Measurements from ENCODE around the gene RHOB. TPM values are rescaled to one million over a fixed set of nuclear protein-coding genes. Genes with fewer than 3 reads are reported as not detected.
A peak's percentile ranks its signal among the peaks of the same experiment; 100 is the strongest.

Gene RHOB
- total and polyA plus RNA-seq, 7 experiments from 2014 or later: 0.64 to 244 (median 9.2) TPM

DNA sequence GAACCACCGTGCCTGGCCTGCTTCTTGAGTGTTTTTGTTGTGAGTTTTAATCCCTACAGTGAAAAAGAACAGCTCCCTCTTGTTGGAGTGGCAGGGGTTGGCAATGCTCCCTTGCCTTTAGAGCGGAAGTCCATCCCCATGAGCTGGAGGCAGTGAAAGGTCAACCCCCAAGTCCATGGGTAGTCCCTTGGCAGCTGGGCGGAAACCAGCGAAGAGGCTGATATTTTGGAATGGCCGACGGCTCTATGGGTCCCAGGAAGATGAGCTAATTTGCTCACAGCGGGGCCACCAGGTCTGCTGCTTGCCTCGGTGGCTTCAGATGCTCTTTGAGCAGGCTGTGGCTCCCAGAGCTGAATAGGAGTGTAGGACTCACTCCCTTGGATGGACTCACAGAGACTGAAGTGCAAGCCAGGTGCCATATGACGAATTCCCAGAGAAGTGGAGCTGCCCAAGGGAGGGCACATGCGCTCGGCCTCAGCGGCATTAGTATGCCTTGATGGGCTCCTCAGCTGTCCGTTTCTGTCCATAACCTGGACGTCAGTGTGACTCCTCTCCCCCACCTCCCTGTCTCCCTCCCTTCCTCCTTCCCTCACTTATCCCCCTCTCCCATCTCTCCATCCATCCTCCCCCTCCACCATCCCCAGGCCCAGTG lies 25.4 kb upstream of the RHOB start:
- CTCF ChIA-PET: no interaction called here
- no peak overlapping the region for H3K27ac ChIP-seq (ENCODE audit: low read depth, low read length)
- POLR2A ChIA-PET: no interaction called here
- ATAC-seq: no peak
- DNase-seq: no peak
- H3K27me3 ChIP-seq (ENCODE audit: control insufficient read depth in 2 of 2, insufficient read depth in 2 of 2, low read length in 2 of 2): no peaks in the 10 kb centered on the region
- no peaks in the 10 kb centered on the region for H3K36me3 Mint-ChIP-seq
- no peaks in the 10 kb centered on the region for H3K36me3 ChIP-seq (ENCODE audit: control insufficient read depth in 2 of 3, insufficient read depth in 3 of 3, low read length in 3 of 3)
- no peak overlapping the region for H3K4me3 ChIP-seq (ENCODE audit: low read length)
- peaks cover 0 to 19% (median 6%) of the 10 kb centered on the region in 5 donors for H3K27me3 Mint-ChIP-seq
- no peak overlapping the region for H3K4me3 Mint-ChIP-seq
- peaks cover 9 to 24% (median 22%) of the 10 kb centered on the region in 7 donors for H3K4me1 Mint-ChIP-seq
- H3K9me3 ChIP-seq (ENCODE audit: control insufficient read depth in 2 of 3, low read length in 3 of 3): no peaks in the 10 kb centered on the region
- no peaks in the 10 kb centered on the region for H3K9me3 Mint-ChIP-seq
- H3K4me1 ChIP-seq (ENCODE audit: control insufficient read depth in 2 of 2, insufficient read depth in 2 of 2, low read length in 2 of 2): peaks cover 7 to 10% of the 10 kb centered on the region in 2 donors
- H3K27ac Mint-ChIP-seq: no peak overlapping the region
- intact Hi-C loops (cut with micrococcal nuclease): loop anchor here in 1 of 2 donors (5.0 kb wide), 1 partner anchor 179 kb away; no protein-coding TSS in a partner anchor

DNA sequence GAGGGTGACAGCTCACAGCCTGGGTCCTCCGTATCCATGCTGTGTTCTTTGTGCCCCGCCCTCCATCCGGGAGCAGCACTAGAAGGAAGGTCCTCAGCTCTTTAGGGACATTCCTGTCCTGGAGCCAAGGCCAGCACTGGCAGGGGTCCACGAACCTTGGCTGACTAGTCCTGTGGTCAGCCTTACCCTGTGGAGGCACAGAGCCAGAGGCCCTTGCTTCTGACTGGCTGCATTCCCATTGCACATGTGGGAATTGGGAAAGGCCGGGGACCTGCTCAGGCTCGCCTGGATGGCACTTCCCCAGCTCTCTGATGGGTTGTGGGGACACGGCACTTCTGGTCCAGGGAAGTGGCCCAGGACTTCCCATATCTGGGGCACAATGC lies 24.9 kb upstream of the RHOB start:
- Mint-ChIP-seq H3K36me3 (no peaks in the 10 kb centered on the region), H3K27me3 (peaks cover 0 to 19% (median 4%) of the 10 kb centered on the region in 5 donors), H3K4me1 (peaks cover 9 to 24% (median 22%) of the 10 kb centered on the region in 7 donors), H3K4me3 (no peak overlapping the region), H3K9me3 (no peaks in the 10 kb centered on the region), H3K27ac (peak overlapping the region in 1 of 9 donors; percentile 36)
- Histone ChIP-seq H3K9me3 (ENCODE audit: control insufficient read depth in 2 of 3, low read length in 3 of 3) (no peaks in the 10 kb centered on the region), H3K36me3 (ENCODE audit: control insufficient read depth in 2 of 3, insufficient read depth in 3 of 3, low read length in 3 of 3) (no peaks in the 10 kb centered on the region), H3K4me3 (ENCODE audit: low read length) (no peak overlapping the region), H3K4me1 (ENCODE audit: control insufficient read depth in 2 of 2, insufficient read depth in 2 of 2, low read length in 2 of 2) (peaks cover 7 to 10% of the 10 kb centered on the region in 2 donors), H3K27me3 (ENCODE audit: control insufficient read depth in 2 of 2, insufficient read depth in 2 of 2, low read length in 2 of 2) (no peaks in the 10 kb centered on the region), H3K27ac (ENCODE audit: low read depth, low read length) (no peak overlapping the region)
- DNase-seq (no peak), ATAC-seq (no peak)
- CTCF ChIA-PET: no interaction called here
- POLR2A ChIA-PET: no interaction called here
- intact Hi-C loops (cut with micrococcal nuclease): loop anchor here in 1 of 2 donors (5.0 kb wide), 1 partner anchor 180 kb away; no protein-coding TSS in a partner anchor

DNA sequence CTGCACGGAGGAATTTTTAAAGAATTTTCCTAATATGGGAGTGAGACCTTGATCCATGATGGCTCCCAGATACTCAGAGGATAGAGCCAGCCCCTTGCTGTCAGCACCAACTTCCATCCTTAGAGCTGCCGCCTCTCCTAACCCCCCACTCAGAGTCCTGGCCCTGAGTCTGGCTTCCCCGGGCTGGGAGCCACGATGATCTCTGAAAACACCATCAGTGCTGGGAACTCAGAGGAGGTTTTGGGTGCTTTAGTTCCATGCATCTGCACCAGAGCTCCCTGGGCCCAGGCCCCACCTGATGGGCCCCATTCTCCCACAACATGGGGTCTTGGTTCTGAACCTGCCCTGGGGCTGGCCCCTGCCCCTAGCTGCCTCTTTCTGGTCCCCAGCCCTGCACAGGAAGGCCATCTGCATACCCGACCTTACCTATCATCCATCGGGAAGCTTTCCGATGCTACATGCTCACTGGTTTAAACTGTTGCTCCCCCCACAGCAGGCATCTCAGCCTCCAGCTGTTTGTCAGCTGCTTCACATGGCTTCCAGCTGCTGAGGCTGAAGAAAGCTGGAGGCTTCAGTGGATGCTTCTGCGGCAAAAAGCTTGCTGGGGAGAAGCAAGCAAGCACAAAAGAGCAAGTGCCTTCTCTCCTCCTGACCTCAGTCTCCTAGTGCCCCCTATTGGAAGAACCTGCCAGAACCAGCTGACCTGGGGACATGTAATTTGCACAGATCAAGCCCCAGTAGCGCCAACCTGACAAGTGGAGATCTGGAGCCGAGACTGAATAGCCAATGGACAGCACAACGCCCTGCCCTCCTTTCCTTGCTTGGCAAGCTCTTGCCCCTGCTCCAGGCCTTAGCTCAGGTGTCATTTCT lies 24.2 kb upstream of the RHOB start:
- CTCF ChIA-PET: no interaction called here
- DNase-seq (no peak), ATAC-seq (no peak)
- Mint-ChIP-seq H3K27ac (peak overlapping the region in 1 of 9 donors; percentile 36), H3K27me3 (peaks cover 0 to 19% (median 4%) of the 10 kb centered on the region in 5 donors), H3K36me3 (no peaks in the 10 kb centered on the region), H3K9me3 (no peaks in the 10 kb centered on the region), H3K4me3 (no peak overlapping the region), H3K4me1 (peaks cover 9 to 24% (median 22%) of the 10 kb centered on the region in 7 donors)
- POLR2A ChIA-PET: no interaction called here
- Histone ChIP-seq H3K27me3 (ENCODE audit: control insufficient read depth in 2 of 2, insufficient read depth in 2 of 2, low read length in 2 of 2) (no peaks in the 10 kb centered on the region), H3K36me3 (ENCODE audit: control insufficient read depth in 2 of 3, insufficient read depth in 3 of 3, low read length in 3 of 3) (no peaks in the 10 kb centered on the region), H3K9me3 (ENCODE audit: control insufficient read depth in 2 of 3, low read length in 3 of 3) (no peaks in the 10 kb centered on the region), H3K4me1 (ENCODE audit: control insufficient read depth in 2 of 2, insufficient read depth in 2 of 2, low read length in 2 of 2) (peaks cover 7 to 10% of the 10 kb centered on the region in 2 donors), H3K27ac (ENCODE audit: low read depth, low read length) (no peak overlapping the region), H3K4me3 (ENCODE audit: low read length) (no peak overlapping the region)
- intact Hi-C loops (cut with micrococcal nuclease): loop anchor here in 1 of 2 donors (5.0 kb wide), 1 partner anchor 180 kb away; no protein-coding TSS in a partner anchor

DNA sequence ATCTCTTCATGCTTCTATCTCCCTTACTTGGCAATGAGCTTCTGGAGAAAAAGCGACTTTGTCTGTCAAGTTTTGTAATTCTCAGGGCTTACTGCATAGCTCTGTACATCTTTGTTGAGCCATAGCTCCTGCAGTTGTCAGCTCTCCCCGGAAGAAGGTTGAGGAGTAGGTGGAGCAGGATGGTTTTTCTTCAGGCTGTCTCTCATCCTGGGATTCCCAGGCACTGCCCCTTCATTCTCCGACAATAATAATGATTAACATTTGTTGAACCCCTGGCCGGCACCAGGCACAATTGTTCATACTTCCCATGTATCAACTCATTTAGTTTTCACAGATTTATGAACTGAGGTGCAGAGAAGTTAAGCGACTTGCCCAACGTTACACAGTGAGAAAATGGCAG lies 23.5 kb upstream of the RHOB start:
- H3K27ac Mint-ChIP-seq: peak overlapping the region in 1 of 9 donors; percentile 71
- H3K36me3 Mint-ChIP-seq: no peaks in the 10 kb centered on the region
- no peak overlapping the region for H3K27ac ChIP-seq (ENCODE audit: low read depth, low read length)
- ATAC-seq (no peak), DNase-seq (no peak)
- ChIA-PET CTCF (no interaction called here), POLR2A (no interaction called here)
- peaks cover 7 to 10% of the 10 kb centered on the region in 2 donors for H3K4me1 ChIP-seq (ENCODE audit: control insufficient read depth in 2 of 2, insufficient read depth in 2 of 2, low read length in 2 of 2)
- intact Hi-C loops (cut with micrococcal nuclease): loop anchor here in 1 of 2 donors (5.0 kb wide), 1 partner anchor 181 kb away; no protein-coding TSS in a partner anchor
- H3K4me3 Mint-ChIP-seq: no peak overlapping the region
- H3K4me1 Mint-ChIP-seq: peaks cover 9 to 27% (median 22%) of the 10 kb centered on the region in 7 donors
- no peaks in the 10 kb centered on the region for H3K9me3 ChIP-seq (ENCODE audit: control insufficient read depth in 2 of 3, low read length in 3 of 3)
- H3K27me3 Mint-ChIP-seq: peaks cover 0 to 16% (median under 1%) of the 10 kb centered on the region in 5 donors
- H3K4me3 ChIP-seq (ENCODE audit: low read length): no peak overlapping the region
- H3K9me3 Mint-ChIP-seq: no peaks in the 10 kb centered on the region
- H3K27me3 ChIP-seq (ENCODE audit: control insufficient read depth in 2 of 2, insufficient read depth in 2 of 2, low read length in 2 of 2): no peaks in the 10 kb centered on the region
- H3K36me3 ChIP-seq (ENCODE audit: control insufficient read depth in 2 of 3, insufficient read depth in 3 of 3, low read length in 3 of 3): no peaks in the 10 kb centered on the region

DNA sequence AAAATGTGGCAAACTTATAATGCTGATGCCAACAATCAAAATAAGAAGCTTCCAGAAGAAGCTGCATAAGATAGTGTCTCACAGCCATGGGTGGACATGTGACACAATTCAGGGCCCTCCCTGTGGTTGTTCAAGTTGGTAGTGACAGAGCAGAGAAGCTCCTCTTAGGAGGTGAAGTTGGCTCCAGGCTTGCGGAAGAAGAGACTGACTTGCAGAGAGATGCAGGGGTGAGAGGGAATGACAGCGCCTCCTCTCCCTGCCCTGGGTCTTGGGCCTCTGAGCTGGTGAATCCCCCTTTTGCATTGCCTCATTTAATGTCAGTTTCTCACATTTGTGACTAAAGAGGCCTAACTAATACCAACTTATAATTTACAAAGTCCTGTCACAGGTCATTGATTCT lies 23.0 kb upstream of the RHOB start:
- Histone ChIP-seq H3K9me3 (ENCODE audit: control insufficient read depth in 2 of 3, low read length in 3 of 3) (no peaks in the 10 kb centered on the region), H3K4me1 (ENCODE audit: control insufficient read depth in 2 of 2, insufficient read depth in 2 of 2, low read length in 2 of 2) (peaks cover 7 to 10% of the 10 kb centered on the region in 2 donors), H3K36me3 (ENCODE audit: control insufficient read depth in 2 of 3, insufficient read depth in 3 of 3, low read length in 3 of 3) (no peaks in the 10 kb centered on the region), H3K27ac (ENCODE audit: low read depth, low read length) (no peak overlapping the region), H3K27me3 (ENCODE audit: control insufficient read depth in 2 of 2, insufficient read depth in 2 of 2, low read length in 2 of 2) (no peaks in the 10 kb centered on the region), H3K4me3 (ENCODE audit: low read length) (no peak overlapping the region)
- ChIA-PET POLR2A (no interaction called here), CTCF (interaction anchor here (0.6 to 1.5 kb wide), 3 partner anchors 9 to 13 kb away, joined by 3 to 7 read pairs (median 6); no protein-coding TSS in a partner anchor)
- H3K27ac Mint-ChIP-seq: peak overlapping the region in 3 of 9 donors; percentile 53 to 71 (median 54)
- intact Hi-C loops (cut with micrococcal nuclease): loop anchor here in 1 of 2 donors (5.0 kb wide), 1 partner anchor 182 kb away; no protein-coding TSS in a partner anchor
- peaks cover 9 to 27% (median 22%) of the 10 kb centered on the region in 7 donors for H3K4me1 Mint-ChIP-seq
- H3K4me3 Mint-ChIP-seq: peak overlapping the region in 1 of 10 donors; percentile 38
- no peaks in the 10 kb centered on the region for H3K36me3 Mint-ChIP-seq
- ATAC-seq (no peak), DNase-seq (no peak)
- H3K9me3 Mint-ChIP-seq: no peaks in the 10 kb centered on the region
- peaks cover 0 to 11% (median 0%) of the 10 kb centered on the region in 5 donors for H3K27me3 Mint-ChIP-seq
